H1 (cell line): ENCODE results near the gene CFAP221. TPM values are rescaled to one million over a fixed set of nuclear protein-coding genes. Genes with fewer than 3 reads are reported as not detected.

Experiments
- BRCA1 ChIP-seq: IDR thresholded peaks from 2 replicates; pipeline ENCODE4 v1.6.1; 2012; ENCODE audit warnings: low read depth, low read length, improper control_type of control experiment
- CBX8 ChIP-seq: fragments of 300-800, 300-1000 bp; sonication (generic); IDR thresholded peaks from 2 replicates; pipeline ENCODE4 v1.7.1; 2016; ENCODE audit warnings: low read depth, low read length, borderline replicate concordance
- HDAC2 ChIP-seq, 2 experiments: fragments of 300-600 bp in 1 of 2; sonication (generic) in 1 of 2; IDR thresholded peaks; 2 replicates each; pipeline ENCODE4 v1.6.1; 2011 to 2012; ENCODE audit warnings: low read depth in 2 of 2, low read length in 2 of 2, mild to moderate bottlenecking in 2 of 2, moderate library complexity in 2 of 2, borderline replicate concordance in 1 of 2, inconsistent platforms in 1 of 2
- SP2 ChIP-seq: IDR thresholded peaks from 2 replicates; pipeline ENCODE4 v1.6.1; 2012; ENCODE audit warnings: mild to moderate bottlenecking, low read length, inconsistent platforms
- TCF12 ChIP-seq: IDR thresholded peaks from 2 replicates; pipeline ENCODE4 v1.6.1; 2011; ENCODE audit warnings: low read depth, mild to moderate bottlenecking, low read length
- polyA plus RNA-seq, 7 experiments: library from polyadenylated mRNA; depleted of rRNA in 3 of 7; stranded (reverse) in 5 of 7; unstranded in 2 of 7; fragments of >200 nt in 5 of 7; fragments of 200-250 nt in 2 of 7; gene quantifications; 1 replicate in 5 of 7; 2 replicates in 1 of 7; 4 replicates in 1 of 7; pipeline versions ENCODE4 v1.2.1 to v1.2.3, GENCODE V29; 2011 to 2013; ENCODE audit warnings: missing spikeins in 2 of 7, mixed read lengths in 2 of 7
- total RNA-seq: library from RNA; stranded (reverse); fragmentation: NEBNext Ultra II Directional; extraction: Animal tissue kit (Norgen Biotek cat#: 25700); gene quantifications from 2 replicates; pipeline ENCODE4 v1.2.1, GENCODE V29; 2021

Gene CFAP221
- total and polyA plus RNA-seq, 2 of the 8 experiments (the other 6 are each of a cell fraction or from before 2014, with no cell fraction given): 0.14 to 0.71 TPM

DNA sequence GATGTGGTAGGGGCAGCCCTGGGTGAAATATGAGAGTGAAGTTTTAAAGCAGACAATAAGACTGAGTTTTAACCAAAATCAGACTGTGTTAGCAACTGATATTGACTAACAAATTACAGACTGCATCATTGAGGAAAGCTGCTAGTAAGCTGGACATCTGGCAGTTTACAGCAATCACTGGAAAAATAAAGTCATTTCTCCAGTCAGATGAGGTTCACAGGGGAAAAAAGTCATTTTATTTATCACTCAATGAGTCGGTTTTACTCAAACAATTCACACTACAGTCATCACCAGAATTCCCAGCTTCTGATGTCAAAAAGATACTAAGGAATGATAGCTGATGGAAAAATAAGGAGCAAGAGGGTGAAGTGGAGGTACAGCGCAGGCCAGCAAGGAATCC, 124.3 kb downstream of the CFAP221 start (continued):
- TF ChIP-seq TCF12 (no peak), CBX8 (no peak), BRCA1 (no peak), SP2 (no peak), HDAC2 (IDR thresholded peaks at IDR 0.05; ENCODE audit: borderline replicate concordance in 1 of 2, low read depth in 2 of 2, low read length in 2 of 2) (no peak)
